H9 (cell line): ENCODE data around the gene MYH11. TPM values are rescaled to one million over a fixed set of nuclear protein-coding genes. Genes with fewer than 3 reads are reported as not detected.

Source experiments
- DNase-seq: peaks from one replicate; pipeline ENCODE4 v3.0.0-alpha.2; 2017
- H2AFZ ChIP-seq: one replicate; pipeline ENCODE4 v1.6.1; 2013; ENCODE audit warnings: mild to moderate bottlenecking, low read length, control low read depth, moderate library complexity
- H2AK5ac ChIP-seq: 2 replicates; pipeline ENCODE4 v1.6.1; 2013; ENCODE audit warnings: low read length, control low read depth, mixed read lengths; ENCODE audit not compliant: insufficient read length
- H2BK120ac ChIP-seq: one replicate; pipeline ENCODE4 v1.6.1; 2013; ENCODE audit warnings: low read depth, mild to moderate bottlenecking, low read length, control low read depth, inconsistent platforms; ENCODE audit not compliant: poor library complexity, severe bottlenecking
- H2BK12ac ChIP-seq: 2 replicates; pipeline ENCODE4 v1.6.1; 2013; ENCODE audit warnings: low read length, control low read depth, mixed read lengths, low read depth; ENCODE audit not compliant: insufficient read length
- H2BK15ac ChIP-seq: 2 replicates; pipeline ENCODE4 v1.6.1; 2013; ENCODE audit warnings: low read depth, low read length, control low read depth
- H2BK20ac ChIP-seq: one replicate; pipeline ENCODE4 v1.6.1; 2013; ENCODE audit warnings: low read depth, mild to moderate bottlenecking, low read length, control low read depth, inconsistent platforms; ENCODE audit not compliant: poor library complexity, severe bottlenecking
- H2BK5ac ChIP-seq: 2 replicates; pipeline ENCODE4 v1.6.1; 2013; ENCODE audit warnings: low read length, control low read depth, mixed read lengths; ENCODE audit not compliant: insufficient read length
- H3K14ac ChIP-seq: 2 replicates; pipeline ENCODE4 v1.6.1; 2013; ENCODE audit warnings: low read length, control low read depth; ENCODE audit not compliant: insufficient read depth
- H3K18ac ChIP-seq: 2 replicates; pipeline ENCODE4 v1.6.1; 2013; ENCODE audit warnings: low read depth, mild to moderate bottlenecking, mixed read lengths, low read length, control low read depth; ENCODE audit not compliant: insufficient read length
- H3K23ac ChIP-seq: 2 replicates; pipeline ENCODE4 v1.6.1; 2013; ENCODE audit warnings: low read length, control low read depth, mixed read lengths, low read depth; ENCODE audit not compliant: insufficient read length
- H3K23me2 ChIP-seq: 2 replicates; pipeline ENCODE4 v1.6.1; 2013; ENCODE audit warnings: low read depth, mild to moderate bottlenecking, mixed read lengths, low read length, control low read depth; ENCODE audit not compliant: insufficient read length, poor library complexity, severe bottlenecking
- H3K27ac ChIP-seq: 2 replicates; pipeline ENCODE4 v1.5.1; 2013; ENCODE audit warnings: low read length, control low read depth, mixed read lengths, low read depth; ENCODE audit not compliant: insufficient read length
- H3K27me3 ChIP-seq: 2 replicates; pipeline ENCODE4 v1.6.1; 2013; ENCODE audit warnings: low read length, control low read depth, inconsistent platforms; ENCODE audit not compliant: insufficient read depth
- H3K4ac ChIP-seq: 2 replicates; pipeline ENCODE4 v1.6.1; 2013; ENCODE audit warnings: low read depth, mild to moderate bottlenecking, control low read depth, inconsistent platforms, low read length, moderate library complexity
- H3K4me1 ChIP-seq: 2 replicates; pipeline ENCODE4 v1.6.1; 2013; ENCODE audit warnings: low read length, control low read depth, inconsistent platforms; ENCODE audit not compliant: insufficient read depth
- H3K4me2 ChIP-seq: 2 replicates; pipeline ENCODE4 v1.6.1; 2013; ENCODE audit warnings: low read length, control low read depth, mixed read lengths; ENCODE audit not compliant: insufficient read length, insufficient read depth
- H3K56ac ChIP-seq: 2 replicates; pipeline ENCODE4 v1.6.1; 2013; ENCODE audit warnings: low read depth, mild to moderate bottlenecking, mixed read lengths, low read length, control low read depth; ENCODE audit not compliant: insufficient read length
- H3K79me1 ChIP-seq: 2 replicates; pipeline ENCODE4 v1.6.1; 2013; ENCODE audit warnings: low read depth, mild to moderate bottlenecking, moderate library complexity, low read length, control low read depth, inconsistent platforms; ENCODE audit not compliant: insufficient read depth, poor library complexity, severe bottlenecking
- H3K79me2 ChIP-seq: 2 replicates; pipeline ENCODE4 v1.6.1; 2013; ENCODE audit warnings: low read length, control low read depth, inconsistent platforms; ENCODE audit not compliant: insufficient read depth
- H3K9ac ChIP-seq: 2 replicates; pipeline ENCODE4 v1.6.1; 2013; ENCODE audit warnings: low read length, control low read depth, mixed read lengths; ENCODE audit not compliant: insufficient read length; ENCODE audit errors: extremely low read depth
- H3K9me3 ChIP-seq: one replicate; pipeline ENCODE4 v1.6.1; 2013; ENCODE audit warnings: low read depth, low read length, inconsistent platforms; ENCODE audit not compliant: control insufficient read depth
- H3T11ph ChIP-seq: one replicate; pipeline ENCODE4 v1.6.1; 2013; ENCODE audit warnings: mild to moderate bottlenecking, low read length, control low read depth, inconsistent platforms
- H4K20me1 ChIP-seq: one replicate; pipeline ENCODE4 v1.6.1; 2013; ENCODE audit not compliant: control insufficient read depth, insufficient read length, insufficient read depth
- H4K5ac ChIP-seq: 2 replicates; pipeline ENCODE4 v1.6.1; 2013; ENCODE audit warnings: low read depth, mild to moderate bottlenecking, mixed read lengths, low read length, control low read depth; ENCODE audit not compliant: insufficient read length
- H4K8ac ChIP-seq: replicated peaks from 2 replicates; pipeline ENCODE4 v1.6.1; 2013; ENCODE audit warnings: low read length, control low read depth, mixed read lengths, low read depth; ENCODE audit not compliant: insufficient read length
- H4K91ac ChIP-seq: 2 replicates; pipeline ENCODE4 v1.6.1; 2013; ENCODE audit warnings: low read depth, mild to moderate bottlenecking, moderate library complexity, mixed read lengths, low read length, control low read depth; ENCODE audit not compliant: insufficient read length
- H3K27ac Mint-ChIP-seq, 3 experiments: 2 replicates in 2 of 3; 3 replicates in 1 of 3; pipeline ENCODE4 v1.8.0; 2020 to 2021; ENCODE audit warnings: mixed read lengths in 3 of 3, mild to moderate bottlenecking in 1 of 3, moderate library complexity in 1 of 3
- H3K27me3 Mint-ChIP-seq: 2 replicates; pipeline ENCODE4 v1.8.0; 2021; ENCODE audit warnings: low read depth, mild to moderate bottlenecking, moderate library complexity, mixed read lengths
- H3K36me3 Mint-ChIP-seq, 3 experiments: 2 replicates in 2 of 3; 3 replicates in 1 of 3; pipeline ENCODE4 v1.8.0; 2020 to 2021; ENCODE audit warnings: low read depth in 3 of 3, mixed read lengths in 3 of 3; ENCODE audit not compliant: insufficient read depth in 1 of 3
- H3K4me1 Mint-ChIP-seq, 2 experiments: 2 replicates each; pipeline ENCODE4 v1.8.0; 2020; ENCODE audit warnings: mixed read lengths in 2 of 2
- H3K4me3 Mint-ChIP-seq, 2 experiments: 2 replicates in 1 of 2; 3 replicates in 1 of 2; pipeline ENCODE4 v1.8.0; 2020 to 2021; ENCODE audit warnings: mild to moderate bottlenecking in 2 of 2, mixed read lengths in 2 of 2, moderate library complexity in 1 of 2
- H3K9me3 Mint-ChIP-seq, 2 experiments: 2 replicates in 1 of 2; 3 replicates in 1 of 2; pipeline ENCODE4 v1.8.0; 2020; ENCODE audit warnings: mild to moderate bottlenecking in 2 of 2, mixed read lengths in 2 of 2, moderate library complexity in 1 of 2
- CTCF ChIP-seq: fragments of 200-600 bp; sonication (generic); conservative IDR thresholded peaks from 3 replicates; pipeline ENCODE4 v1.8.0; 2021; ENCODE audit warnings: antibody characterized with exemption, mild to moderate bottlenecking
- WGBS: extraction: QIAGEN DNeasy Blood & Tissue Kit; methylation state at CpG from one replicate; pipeline ENCODE4 v1.1.7; 2013; ENCODE audit warnings: missing lambda C conversion rate, low lambda C conversion rate, mixed read lengths; ENCODE audit not compliant: insufficient read length; ENCODE audit errors: extremely low coverage; 5-methylcytosine and 5-hydroxymethylcytosine counted together
- total RNA-seq: library from RNA; stranded (reverse); gene quantifications from 2 replicates; pipeline ENCODE4 v1.2.1, GENCODE V29; 2021

The MYH11 gene
- total RNA-seq, 1 experiment from 2014 or later, result 0.42 TPM

DNA sequence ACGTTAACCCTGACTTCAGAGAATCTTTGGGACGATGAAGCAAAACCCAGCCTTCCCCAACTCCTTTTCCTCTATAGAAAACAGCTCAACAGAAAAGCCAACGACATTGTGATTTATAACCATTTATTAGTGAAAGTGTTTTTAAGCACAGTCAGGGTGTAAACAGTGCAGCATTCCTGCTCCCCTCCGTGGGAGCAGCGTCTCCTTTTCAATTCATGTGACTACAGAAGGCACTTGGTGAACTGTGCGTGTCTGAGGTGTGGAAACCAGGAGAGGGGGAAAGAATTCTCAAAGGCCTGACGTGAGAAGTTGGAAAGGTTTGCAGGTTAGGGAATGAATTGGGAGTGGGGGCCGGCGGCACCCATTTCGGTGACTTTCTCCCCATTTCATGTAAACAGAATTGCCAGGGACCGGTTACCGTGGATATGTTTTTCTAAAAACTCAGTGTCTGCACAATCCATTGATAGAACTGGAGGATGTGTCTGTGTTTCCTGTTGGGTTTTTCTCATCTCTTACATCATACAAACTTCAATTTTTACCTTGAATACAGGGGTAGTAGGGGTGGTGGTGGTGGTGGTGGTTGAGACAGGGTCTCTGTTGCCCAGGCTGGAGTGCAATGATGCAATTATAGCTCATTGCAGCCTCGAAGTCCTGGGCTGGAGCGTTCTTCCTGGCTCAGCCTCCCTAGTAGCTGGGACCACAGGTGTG is 153.6 kb downstream of the MYH11 start:
- Mint-ChIP-seq H3K4me3 (no peak overlapping the region), H3K9me3 (no peaks in the 10 kb centered on the region), H3K36me3 (peaks cover 11 to 35% (median 25%) of the 10 kb centered on the region in 3 experiments; a peak in 6 of 7 replicates), H3K27ac (peak overlapping the region; percentile 28 to 89 (median 68); a peak in 5 of 7 replicates), H3K27me3 (no peaks in the 10 kb centered on the region), H3K4me1 (peaks cover 2 to 7% of the 10 kb centered on the region in 2 experiments; a peak in 3 of 4 replicates)
- no peaks in the 10 kb centered on the region for H3K27me3 ChIP-seq
- no peaks in the 10 kb centered on the region for H3K79me2 ChIP-seq
- no peak overlapping the region for H3T11ph ChIP-seq
- no peak overlapping the region for H2BK20ac ChIP-seq
- no peaks in the 10 kb centered on the region for H3K9me3 ChIP-seq
- H2BK120ac ChIP-seq, result no peak overlapping the region
- H4K5ac ChIP-seq, result no peak overlapping the region
- no peaks in the 10 kb centered on the region for H3K79me1 ChIP-seq
- no peak overlapping the region for H4K91ac ChIP-seq
- H3K56ac ChIP-seq, result no peak overlapping the region
- no peak overlapping the region for H3K18ac ChIP-seq
- H4K8ac ChIP-seq, result no peak overlapping the region
- H3K4me1 ChIP-seq, result no peaks in the 10 kb centered on the region
- no peak for TF ChIP-seq CTCF
- H2AFZ ChIP-seq, result no peak overlapping the region
- no peak overlapping the region for H2AK5ac ChIP-seq
- H2BK5ac ChIP-seq, result no peak overlapping the region
- DNase-seq, result no peak
- no peak overlapping the region for H3K23ac ChIP-seq
- no peak overlapping the region for H3K4me2 ChIP-seq
- no peak overlapping the region for H3K9ac ChIP-seq
- H2BK15ac ChIP-seq, result no peak overlapping the region
- no peak overlapping the region for H3K4ac ChIP-seq
- WGBS, result no CpG with 5 or more reads among the region's 14 CpGs
- H3K14ac ChIP-seq, result no peak overlapping the region
- no peaks in the 10 kb centered on the region for H4K20me1 ChIP-seq
- no peak overlapping the region for H3K27ac ChIP-seq
- H2BK12ac ChIP-seq, result no peak overlapping the region
- H3K23me2 ChIP-seq, result no peaks in the 10 kb centered on the region
